WTC11 (cell line): Measurements from ENCODE around the gene NRXN3. TPM values are rescaled to one million over a fixed set of nuclear protein-coding genes. Genes with fewer than 3 reads are reported as not detected.
A peak's percentile ranks its signal among the peaks of the same experiment; 100 is the strongest.

Experiments
- ATAC-seq: fragments of 200-7000 bp; cut with Tn5 transposase; 2 replicates; pipeline ENCODE4 v1.10.0; 2021; ENCODE audit warnings: mild to moderate bottlenecking, moderate library complexity
- CTCF ChIA-PET: fragments of 300-600 bp; sonication (Branson Sonifier 250); formaldehyde crosslinking; loops from one replicate; lab custom pipeline; 2021; ENCODE audit warnings: antibody characterized with exemption; lab: Charles Lee
- POLR2A ChIA-PET: fragments of 350-600 bp; sonication (Branson Sonifier 250); formaldehyde crosslinking; loops from one replicate; lab custom pipeline; 2021; ENCODE audit warnings: antibody characterized with exemption; lab: Charles Lee
- DNase-seq: peaks from one replicate; pipeline ENCODE4 v3.0.0; 2021; ENCODE audit warnings: low spot score
- H3K27ac Mint-ChIP-seq: 2 replicates; pipeline ENCODE4 v1.8.0; 2021; ENCODE audit warnings: mixed read lengths
- H3K27me3 Mint-ChIP-seq: 2 replicates; pipeline ENCODE4 v1.8.0; 2021; ENCODE audit warnings: low read depth, mild to moderate bottlenecking, moderate library complexity, mixed read lengths
- H3K36me3 Mint-ChIP-seq: 2 replicates; pipeline ENCODE4 v1.8.0; 2021; ENCODE audit warnings: mixed read lengths
- H3K4me1 Mint-ChIP-seq: 2 replicates; pipeline ENCODE4 v1.8.0; 2022; ENCODE audit warnings: mixed read lengths
- H3K4me3 Mint-ChIP-seq: 2 replicates; pipeline ENCODE4 v1.8.0; 2021; ENCODE audit warnings: mild to moderate bottlenecking, moderate library complexity, mixed read lengths
- H3K9me3 Mint-ChIP-seq: 2 replicates; pipeline ENCODE4 v1.8.0; 2021; ENCODE audit warnings: mixed read lengths
- CREM ChIP-seq: sonication (generic); formaldehyde crosslinking; IDR thresholded peaks from 2 replicates; pipeline ENCODE4 v1.8.1; 2022; ENCODE audit warnings: mild to moderate bottlenecking, missing genetic modification reagents, moderate library complexity
- ESRRA ChIP-seq: sonication (generic); formaldehyde crosslinking; IDR thresholded peaks from 2 replicates; pipeline ENCODE4 v1.8.1; 2022; ENCODE audit warnings: mild to moderate bottlenecking, missing genetic modification reagents, borderline replicate concordance
- ETV6 ChIP-seq: sonication (generic); formaldehyde crosslinking; IDR thresholded peaks from 2 replicates; pipeline ENCODE4 v1.8.1; 2022; ENCODE audit warnings: mild to moderate bottlenecking, missing genetic modification reagents
- IRF2 ChIP-seq: sonication (generic); formaldehyde crosslinking; IDR thresholded peaks from 2 replicates; pipeline ENCODE4 v1.8.0; 2022; ENCODE audit warnings: low read depth, missing genetic modification reagents, borderline replicate concordance
- MXD4 ChIP-seq: fragments of 250-450 bp; sonication (Bioruptor Pico); IDR thresholded peaks from 2 replicates; pipeline ENCODE4 v1.8.0; 2021; ENCODE audit warnings: mild to moderate bottlenecking, moderate library complexity, borderline replicate concordance
- MYBL2 ChIP-seq: sonication (generic); formaldehyde crosslinking; IDR thresholded peaks from 2 replicates; pipeline ENCODE4 v1.8.1; 2023; ENCODE audit warnings: mild to moderate bottlenecking, moderate library complexity, missing genetic modification reagents
- NFYB ChIP-seq: sonication (generic); formaldehyde crosslinking; conservative IDR thresholded peaks from 2 replicates; pipeline ENCODE4 v1.8.0; 2022; ENCODE audit warnings: low read depth, missing genetic modification reagents
- SMAD3 ChIP-seq: sonication (generic); formaldehyde crosslinking; IDR thresholded peaks from 2 replicates; pipeline ENCODE4 v1.8.0; 2022; ENCODE audit warnings: missing genetic modification reagents, mild to moderate bottlenecking, borderline replicate concordance
- SOX15 ChIP-seq: fragments of 250-450 bp; sonication (Bioruptor Pico); IDR thresholded peaks from 2 replicates; pipeline ENCODE4 v1.9.0; 2021; ENCODE audit warnings: mild to moderate bottlenecking
- SP1 ChIP-seq: sonication (generic); formaldehyde crosslinking; conservative IDR thresholded peaks from 2 replicates; pipeline ENCODE4 v1.8.1; 2022; ENCODE audit warnings: missing genetic modification reagents
- ZBTB21 ChIP-seq: sonication (generic); formaldehyde crosslinking; IDR thresholded peaks from 2 replicates; pipeline ENCODE4 v1.8.1; 2023; ENCODE audit warnings: mild to moderate bottlenecking, missing genetic modification reagents, borderline replicate concordance
- ZNF396 ChIP-seq: fragments of 250-450 bp; sonication (Bioruptor Pico); IDR thresholded peaks from 2 replicates; pipeline ENCODE4 v1.8.0; 2021; ENCODE audit warnings: mild to moderate bottlenecking, moderate library complexity, borderline replicate concordance
- ZNF416 ChIP-seq: fragments of 250-450 bp; sonication (Bioruptor Pico); IDR thresholded peaks from 2 replicates; pipeline ENCODE4 v1.9.0; 2021; ENCODE audit warnings: mild to moderate bottlenecking, inconsistent platforms
- total RNA-seq: library from RNA; stranded (reverse); gene quantifications from 3 replicates; pipeline ENCODE4 v1.2.3, GENCODE V29; 2021
- TF ChIP-seq, protein P1 (sequence below): fragments of 250-450 bp; sonication (Bioruptor Pico); IDR thresholded peaks from 2 replicates; pipeline ENCODE4 v1.8.0; 2021; ENCODE audit warnings: mild to moderate bottlenecking
- TF ChIP-seq, protein P2 (sequence below): sonication (generic); formaldehyde crosslinking; conservative IDR thresholded peaks from 2 replicates; pipeline ENCODE4 v1.8.1; 2022; ENCODE audit warnings: mild to moderate bottlenecking, missing genetic modification reagents
- TF ChIP-seq, protein P3 (sequence below): fragments of 250-450 bp; sonication (Bioruptor Pico); IDR thresholded peaks from 2 replicates; pipeline ENCODE4 v1.9.0; 2021; ENCODE audit warnings: mild to moderate bottlenecking, borderline replicate concordance
- TF ChIP-seq, protein P4 (sequence below): fragments of 250-450 bp; sonication (Bioruptor Pico); IDR thresholded peaks from 2 replicates; pipeline ENCODE4 v2.1.2; 2022; ENCODE audit warnings: mild to moderate bottlenecking, moderate library complexity
- TF ChIP-seq, protein P5 (sequence below): sonication (generic); formaldehyde crosslinking; IDR thresholded peaks from 2 replicates; pipeline ENCODE4 v1.8.1; 2022; ENCODE audit warnings: missing genetic modification reagents, borderline replicate concordance
- TF ChIP-seq, protein P6 (sequence below): sonication (generic); formaldehyde crosslinking; IDR thresholded peaks from 2 replicates; pipeline ENCODE4 v1.8.1; 2023; ENCODE audit warnings: mild to moderate bottlenecking, missing genetic modification reagents
- TF ChIP-seq, protein P7 (sequence below): sonication (generic); formaldehyde crosslinking; IDR thresholded peaks from 2 replicates; pipeline ENCODE4 v1.8.0; 2022; ENCODE audit warnings: mild to moderate bottlenecking, missing genetic modification reagents
- TF ChIP-seq, protein P8 (sequence below): sonication (generic); formaldehyde crosslinking; IDR thresholded peaks from 2 replicates; pipeline ENCODE4 v1.8.0; 2023; ENCODE audit warnings: missing genetic modification reagents

NRXN3 gene
- total RNA-seq, 1 experiment from 2014 or later: 3.0 TPM

DNA sequence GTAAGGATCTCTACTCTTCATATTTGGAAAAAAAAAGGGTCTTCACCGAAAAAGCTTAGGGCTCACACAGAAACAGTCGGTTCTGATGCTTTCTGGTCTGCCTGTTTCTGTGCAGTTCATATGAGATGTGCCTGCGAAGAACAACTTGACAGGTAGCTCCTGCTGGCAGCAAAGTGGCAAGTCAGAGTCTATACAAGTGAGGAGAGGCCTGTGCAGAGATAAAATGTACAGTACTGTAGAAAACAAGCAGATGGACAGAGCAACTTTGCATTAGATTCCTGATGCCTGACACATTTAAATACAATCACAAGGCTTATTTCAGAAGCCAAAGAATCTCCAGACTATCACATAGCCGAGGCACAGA is 1105.1 kb downstream of the NRXN3 start (continued):
- TF ChIP-seq ZNF396 (no peak), MYBL2 (no peak), NFYB (no peak)
- TF ChIP-seq, protein P1, sequence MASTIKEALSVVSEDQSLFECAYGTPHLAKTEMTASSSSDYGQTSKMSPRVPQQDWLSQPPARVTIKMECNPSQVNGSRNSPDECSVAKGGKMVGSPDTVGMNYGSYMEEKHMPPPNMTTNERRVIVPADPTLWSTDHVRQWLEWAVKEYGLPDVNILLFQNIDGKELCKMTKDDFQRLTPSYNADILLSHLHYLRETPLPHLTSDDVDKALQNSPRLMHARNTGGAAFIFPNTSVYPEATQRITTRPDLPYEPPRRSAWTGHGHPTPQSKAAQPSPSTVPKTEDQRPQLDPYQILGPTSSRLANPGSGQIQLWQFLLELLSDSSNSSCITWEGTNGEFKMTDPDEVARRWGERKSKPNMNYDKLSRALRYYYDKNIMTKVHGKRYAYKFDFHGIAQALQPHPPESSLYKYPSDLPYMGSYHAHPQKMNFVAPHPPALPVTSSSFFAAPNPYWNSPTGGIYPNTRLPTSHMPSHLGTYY (CRISPR knock-in tag): no peak
- TF ChIP-seq, protein P2, sequence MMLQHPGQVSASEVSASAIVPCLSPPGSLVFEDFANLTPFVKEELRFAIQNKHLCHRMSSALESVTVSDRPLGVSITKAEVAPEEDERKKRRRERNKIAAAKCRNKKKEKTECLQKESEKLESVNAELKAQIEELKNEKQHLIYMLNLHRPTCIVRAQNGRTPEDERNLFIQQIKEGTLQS (CRISPR knock-in tag): no peak

DNA sequence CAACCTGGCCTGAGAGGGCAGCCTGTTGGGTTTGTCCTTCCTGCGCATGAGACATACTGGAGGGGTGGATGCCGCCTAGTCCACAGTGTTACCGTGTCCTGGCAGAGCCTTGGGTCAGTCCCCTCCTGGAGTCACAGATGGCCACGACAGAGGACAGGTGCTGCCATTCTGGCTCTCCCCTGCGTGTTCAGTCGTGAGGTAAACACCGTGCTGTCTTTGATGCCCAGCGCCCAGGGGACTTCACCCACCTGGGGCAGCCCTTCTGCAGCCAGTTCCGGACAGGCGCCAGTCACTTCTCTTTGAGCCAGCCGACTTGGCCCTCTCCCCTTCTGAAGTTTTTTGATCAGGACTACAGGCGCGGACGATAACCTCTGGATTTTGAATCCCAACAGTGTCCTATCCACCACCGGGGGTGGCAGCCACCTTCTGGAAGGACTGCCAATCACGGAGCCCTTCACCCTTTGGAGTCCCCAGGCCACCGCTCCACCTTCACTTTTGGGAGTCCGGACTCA is 1108.2 kb downstream of the NRXN3 start:
- H3K36me3 Mint-ChIP-seq: 0 out of 2 replicates have a peak, but pooled peaks cover 2% of the 10 kb centered on the region
- DNase-seq: peak; percentile 10
- peak overlapping the region; percentile 87 for H3K4me3 Mint-ChIP-seq

More for the DNA sequence above, 1108.2 kb downstream of the NRXN3 start:
- Mint-ChIP-seq H3K4me1 (peaks cover 33% of the 10 kb centered on the region), H3K27ac (no peak overlapping the region), H3K9me3 (no peaks in the 10 kb centered on the region; the same call in 1 of the 2 replicates), H3K27me3 (peaks cover 62% of the 10 kb centered on the region)
- CTCF ChIA-PET: interaction anchor here (1.0 kb wide), 1 partner anchor 265 kb away, joined by 3 read pairs; no protein-coding TSS in a partner anchor
- TF ChIP-seq, protein P3, sequence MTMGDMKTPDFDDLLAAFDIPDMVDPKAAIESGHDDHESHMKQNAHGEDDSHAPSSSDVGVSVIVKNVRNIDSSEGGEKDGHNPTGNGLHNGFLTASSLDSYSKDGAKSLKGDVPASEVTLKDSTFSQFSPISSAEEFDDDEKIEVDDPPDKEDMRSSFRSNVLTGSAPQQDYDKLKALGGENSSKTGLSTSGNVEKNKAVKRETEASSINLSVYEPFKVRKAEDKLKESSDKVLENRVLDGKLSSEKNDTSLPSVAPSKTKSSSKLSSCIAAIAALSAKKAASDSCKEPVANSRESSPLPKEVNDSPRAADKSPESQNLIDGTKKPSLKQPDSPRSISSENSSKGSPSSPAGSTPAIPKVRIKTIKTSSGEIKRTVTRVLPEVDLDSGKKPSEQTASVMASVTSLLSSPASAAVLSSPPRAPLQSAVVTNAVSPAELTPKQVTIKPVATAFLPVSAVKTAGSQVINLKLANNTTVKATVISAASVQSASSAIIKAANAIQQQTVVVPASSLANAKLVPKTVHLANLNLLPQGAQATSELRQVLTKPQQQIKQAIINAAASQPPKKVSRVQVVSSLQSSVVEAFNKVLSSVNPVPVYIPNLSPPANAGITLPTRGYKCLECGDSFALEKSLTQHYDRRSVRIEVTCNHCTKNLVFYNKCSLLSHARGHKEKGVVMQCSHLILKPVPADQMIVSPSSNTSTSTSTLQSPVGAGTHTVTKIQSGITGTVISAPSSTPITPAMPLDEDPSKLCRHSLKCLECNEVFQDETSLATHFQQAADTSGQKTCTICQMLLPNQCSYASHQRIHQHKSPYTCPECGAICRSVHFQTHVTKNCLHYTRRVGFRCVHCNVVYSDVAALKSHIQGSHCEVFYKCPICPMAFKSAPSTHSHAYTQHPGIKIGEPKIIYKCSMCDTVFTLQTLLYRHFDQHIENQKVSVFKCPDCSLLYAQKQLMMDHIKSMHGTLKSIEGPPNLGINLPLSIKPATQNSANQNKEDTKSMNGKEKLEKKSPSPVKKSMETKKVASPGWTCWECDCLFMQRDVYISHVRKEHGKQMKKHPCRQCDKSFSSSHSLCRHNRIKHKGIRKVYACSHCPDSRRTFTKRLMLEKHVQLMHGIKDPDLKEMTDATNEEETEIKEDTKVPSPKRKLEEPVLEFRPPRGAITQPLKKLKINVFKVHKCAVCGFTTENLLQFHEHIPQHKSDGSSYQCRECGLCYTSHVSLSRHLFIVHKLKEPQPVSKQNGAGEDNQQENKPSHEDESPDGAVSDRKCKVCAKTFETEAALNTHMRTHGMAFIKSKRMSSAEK (CRISPR knock-in tag): no peak
- TF ChIP-seq SMAD3 (CRISPR knock-in tag) (no peak), ZNF416 (CRISPR knock-in tag) (no peak), MXD4 (CRISPR knock-in tag) (no peak), ETV6 (CRISPR knock-in tag) (no peak), IRF2 (CRISPR knock-in tag) (no peak), SOX15 (CRISPR knock-in tag) (no peak), ZBTB21 (CRISPR knock-in tag) (no peak), CREM (no peak), SP1 (CRISPR knock-in tag) (no peak), ESRRA (CRISPR knock-in tag) (no peak)
- TF ChIP-seq, protein P4, sequence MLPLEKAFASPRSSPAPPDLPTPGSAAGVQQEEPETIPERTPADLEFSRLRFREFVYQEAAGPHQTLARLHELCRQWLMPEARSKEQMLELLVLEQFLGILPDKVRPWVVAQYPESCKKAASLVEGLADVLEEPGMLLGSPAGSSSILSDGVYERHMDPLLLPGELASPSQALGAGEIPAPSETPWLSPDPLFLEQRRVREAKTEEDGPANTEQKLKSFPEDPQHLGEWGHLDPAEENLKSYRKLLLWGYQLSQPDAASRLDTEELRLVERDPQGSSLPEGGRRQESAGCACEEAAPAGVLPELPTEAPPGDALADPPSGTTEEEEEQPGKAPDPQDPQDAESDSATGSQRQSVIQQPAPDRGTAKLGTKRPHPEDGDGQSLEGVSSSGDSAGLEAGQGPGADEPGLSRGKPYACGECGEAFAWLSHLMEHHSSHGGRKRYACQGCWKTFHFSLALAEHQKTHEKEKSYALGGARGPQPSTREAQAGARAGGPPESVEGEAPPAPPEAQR (CRISPR knock-in tag): no peak
- TF ChIP-seq, protein P5, sequence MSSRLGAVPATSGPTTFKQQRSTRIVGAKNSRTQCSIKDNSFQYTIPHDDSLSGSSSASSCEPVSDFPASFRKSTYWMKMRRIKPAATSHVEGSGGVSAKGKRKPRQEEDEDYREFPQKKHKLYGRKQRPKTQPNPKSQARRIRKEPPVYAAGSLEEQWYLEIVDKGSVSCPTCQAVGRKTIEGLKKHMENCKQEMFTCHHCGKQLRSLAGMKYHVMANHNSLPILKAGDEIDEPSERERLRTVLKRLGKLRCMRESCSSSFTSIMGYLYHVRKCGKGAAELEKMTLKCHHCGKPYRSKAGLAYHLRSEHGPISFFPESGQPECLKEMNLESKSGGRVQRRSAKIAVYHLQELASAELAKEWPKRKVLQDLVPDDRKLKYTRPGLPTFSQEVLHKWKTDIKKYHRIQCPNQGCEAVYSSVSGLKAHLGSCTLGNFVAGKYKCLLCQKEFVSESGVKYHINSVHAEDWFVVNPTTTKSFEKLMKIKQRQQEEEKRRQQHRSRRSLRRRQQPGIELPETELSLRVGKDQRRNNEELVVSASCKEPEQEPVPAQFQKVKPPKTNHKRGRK (CRISPR knock-in tag): no peak
- TF ChIP-seq, protein P6, sequence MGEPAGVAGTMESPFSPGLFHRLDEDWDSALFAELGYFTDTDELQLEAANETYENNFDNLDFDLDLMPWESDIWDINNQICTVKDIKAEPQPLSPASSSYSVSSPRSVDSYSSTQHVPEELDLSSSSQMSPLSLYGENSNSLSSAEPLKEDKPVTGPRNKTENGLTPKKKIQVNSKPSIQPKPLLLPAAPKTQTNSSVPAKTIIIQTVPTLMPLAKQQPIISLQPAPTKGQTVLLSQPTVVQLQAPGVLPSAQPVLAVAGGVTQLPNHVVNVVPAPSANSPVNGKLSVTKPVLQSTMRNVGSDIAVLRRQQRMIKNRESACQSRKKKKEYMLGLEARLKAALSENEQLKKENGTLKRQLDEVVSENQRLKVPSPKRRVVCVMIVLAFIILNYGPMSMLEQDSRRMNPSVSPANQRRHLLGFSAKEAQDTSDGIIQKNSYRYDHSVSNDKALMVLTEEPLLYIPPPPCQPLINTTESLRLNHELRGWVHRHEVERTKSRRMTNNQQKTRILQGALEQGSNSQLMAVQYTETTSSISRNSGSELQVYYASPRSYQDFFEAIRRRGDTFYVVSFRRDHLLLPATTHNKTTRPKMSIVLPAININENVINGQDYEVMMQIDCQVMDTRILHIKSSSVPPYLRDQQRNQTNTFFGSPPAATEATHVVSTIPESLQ: no peak
- TF ChIP-seq, protein P7, sequence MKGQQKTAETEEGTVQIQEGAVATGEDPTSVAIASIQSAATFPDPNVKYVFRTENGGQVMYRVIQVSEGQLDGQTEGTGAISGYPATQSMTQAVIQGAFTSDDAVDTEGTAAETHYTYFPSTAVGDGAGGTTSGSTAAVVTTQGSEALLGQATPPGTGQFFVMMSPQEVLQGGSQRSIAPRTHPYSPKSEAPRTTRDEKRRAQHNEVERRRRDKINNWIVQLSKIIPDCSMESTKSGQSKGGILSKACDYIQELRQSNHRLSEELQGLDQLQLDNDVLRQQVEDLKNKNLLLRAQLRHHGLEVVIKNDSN (CRISPR knock-in tag): no peak
- TF ChIP-seq, protein P8, sequence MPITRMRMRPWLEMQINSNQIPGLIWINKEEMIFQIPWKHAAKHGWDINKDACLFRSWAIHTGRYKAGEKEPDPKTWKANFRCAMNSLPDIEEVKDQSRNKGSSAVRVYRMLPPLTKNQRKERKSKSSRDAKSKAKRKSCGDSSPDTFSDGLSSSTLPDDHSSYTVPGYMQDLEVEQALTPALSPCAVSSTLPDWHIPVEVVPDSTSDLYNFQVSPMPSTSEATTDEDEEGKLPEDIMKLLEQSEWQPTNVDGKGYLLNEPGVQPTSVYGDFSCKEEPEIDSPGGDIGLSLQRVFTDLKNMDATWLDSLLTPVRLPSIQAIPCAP (CRISPR knock-in tag): no peak
- POLR2A ChIA-PET: no interaction called here
- no peak for ATAC-seq
